ENCODE results near the gene RIPK4.

RIPK4 gene

GRCh38 chr21:41769933-41770332 is 3.1 kb upstream of the RIPK4 start:
- TF ChIP-seq CTCF (conservative IDR thresholded peaks at IDR 0.05; ENCODE audit: low read depth, low read length): no peak
- H3K4me3 ChIP-seq (ENCODE audit: low read length): no peak overlapping the region
- DNase-seq (ENCODE audit: low read depth): no peak

DNA sequence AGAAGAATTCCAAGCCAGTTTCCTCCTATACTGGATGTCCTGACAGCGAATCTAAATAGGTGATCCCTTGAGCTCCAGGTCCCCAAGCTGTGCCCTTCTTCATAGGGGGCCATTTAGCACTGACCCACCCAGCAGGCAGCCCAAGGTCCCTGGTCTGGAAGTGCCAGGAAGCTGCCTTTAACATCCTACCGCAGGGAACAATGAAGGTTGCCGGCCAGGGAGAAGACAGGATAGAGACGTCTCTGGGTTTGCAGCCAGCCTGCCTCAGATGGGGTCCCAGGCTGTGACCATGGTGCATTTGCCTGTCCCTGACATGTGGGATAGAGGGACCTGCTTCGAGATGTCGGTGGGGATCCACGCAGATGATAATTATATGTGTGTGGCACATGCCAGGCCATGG is 2.7 kb upstream of the RIPK4 start:
- DNase-seq (ENCODE audit: low read depth): no peak
- no peak overlapping the region for H3K4me3 ChIP-seq (ENCODE audit: low read length)
- no peak for TF ChIP-seq CTCF (conservative IDR thresholded peaks at IDR 0.05; ENCODE audit: low read depth, low read length)

DNA sequence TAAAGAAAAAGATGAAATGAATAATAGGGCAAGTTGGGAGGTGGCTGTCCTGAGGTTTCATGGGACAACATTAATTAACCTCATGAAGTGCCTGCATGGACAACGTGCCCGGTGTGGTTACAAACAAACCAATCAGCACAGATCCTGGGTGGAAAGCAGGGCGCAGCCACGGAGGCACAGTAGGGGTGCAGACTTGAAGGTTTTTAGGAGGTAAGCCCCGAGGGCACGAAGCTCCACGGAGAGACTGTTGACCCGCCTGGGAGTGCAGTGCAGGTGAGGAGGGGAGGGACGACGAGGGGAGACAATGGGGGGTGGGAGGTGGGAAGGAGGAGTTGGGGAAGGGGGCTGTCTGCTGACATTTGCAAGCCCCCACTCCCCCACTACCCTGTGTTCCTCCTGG is 2.3 kb upstream of the RIPK4 start:
- TF ChIP-seq CTCF (conservative IDR thresholded peaks at IDR 0.05; ENCODE audit: low read depth, low read length): no peak

GRCh38 chr21:41768437-41769042 is 1.7 kb upstream of the RIPK4 start:
- peak; percentile 68 for TF ChIP-seq CTCF (conservative IDR thresholded peaks at IDR 0.05; ENCODE audit: low read depth, low read length)
- H3K4me3 ChIP-seq (ENCODE audit: low read length): peak overlapping the region; percentile 70

More for the DNA sequence above, 2.3 kb upstream of the RIPK4 start:
- DNase-seq (ENCODE audit: low read depth): no peak
- peak overlapping the region; percentile 32 for H3K4me3 ChIP-seq (ENCODE audit: low read length)

DNA sequence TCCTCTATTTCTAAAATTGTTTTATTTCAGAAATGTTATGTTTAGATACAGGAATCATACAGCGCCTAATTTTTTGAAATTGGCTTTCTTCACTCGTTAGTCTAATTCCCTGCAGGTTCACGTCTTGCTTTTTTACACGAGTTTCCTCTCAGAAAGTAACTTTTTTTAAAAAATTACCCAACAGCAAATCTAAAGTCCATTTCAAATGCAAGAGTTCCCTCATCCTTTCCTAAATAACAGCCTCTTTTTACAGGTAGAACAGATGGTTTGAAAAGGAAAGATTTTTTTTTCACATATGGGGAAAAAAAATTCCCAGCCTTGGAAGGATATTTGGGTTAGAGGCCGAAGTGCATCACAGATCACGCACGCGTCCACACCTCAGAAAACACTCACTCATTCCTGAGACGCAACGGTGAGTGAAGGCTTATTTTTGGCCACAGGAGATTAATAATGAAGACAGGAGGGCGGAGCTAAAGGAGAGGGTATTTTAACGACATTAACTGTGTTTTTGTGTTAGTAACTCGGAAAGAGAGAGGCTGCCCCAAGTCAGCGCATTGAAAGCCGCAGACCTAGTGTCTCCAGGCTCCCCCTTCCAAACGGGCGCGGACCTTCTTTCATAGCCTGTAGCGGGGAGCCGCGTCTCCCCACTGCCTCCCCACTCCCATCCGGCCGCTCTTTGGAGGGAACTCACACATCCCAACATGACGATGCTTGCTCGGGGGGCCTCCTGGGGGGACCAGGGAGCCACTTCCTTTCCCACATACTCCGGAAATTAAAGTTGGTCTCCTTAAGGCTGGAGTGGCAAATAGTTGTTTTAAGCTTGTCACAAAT is 969 bp upstream of the RIPK4 start:
- H3K4me3 ChIP-seq (ENCODE audit: low read length): peak overlapping the region; percentile 70
- TF ChIP-seq CTCF (conservative IDR thresholded peaks at IDR 0.05; ENCODE audit: low read depth, low read length): no peak
- peak; percentile 43 for DNase-seq (ENCODE audit: low read depth)

More at GRCh38 chr21:41768437-41769042, 1.7 kb upstream of the RIPK4 start:
- DNase-seq (ENCODE audit: low read depth): peak; percentile 46

GRCh38 chr21:41765973-41766882 is 624 bp downstream of the RIPK4 start:
- no peak for DNase-seq (ENCODE audit: low read depth)
- peak overlapping the region; percentile 70 for H3K4me3 ChIP-seq (ENCODE audit: low read length)

More at GRCh38 chr21:41765973-41766882, 624 bp downstream of the RIPK4 start:
- no peak for TF ChIP-seq CTCF (conservative IDR thresholded peaks at IDR 0.05; ENCODE audit: low read depth, low read length)
